IMR-90 (cell line): Measurements from ENCODE around the gene AREL1.

ENCODE experiments used
- CEBPB ChIP-seq: IDR thresholded peaks from 2 replicates; pipeline ENCODE4 v1.6.1; 2012; ENCODE audit warnings: low read depth, low read length, improper control_type of control experiment
- CTCF ChIP-seq: conservative IDR thresholded peaks from 2 replicates; pipeline ENCODE4 v1.5.1; 2012; ENCODE audit warnings: mild to moderate bottlenecking, low read depth, low read length, improper control_type of control experiment
- FOS ChIP-seq: fragments of 150-350 bp; IDR thresholded peaks from 2 replicates; pipeline ENCODE4 v1.6.1; 2016; ENCODE audit warnings: low read depth, low read length
- MAFK ChIP-seq: IDR thresholded peaks from 2 replicates; pipeline ENCODE4 v1.6.1; 2012; ENCODE audit warnings: low read depth, low read length, improper control_type of control experiment
- MAZ ChIP-seq: IDR thresholded peaks from 2 replicates; pipeline ENCODE4 v1.6.1; 2012; ENCODE audit warnings: low read depth, mild to moderate bottlenecking, low read length, improper control_type of control experiment, moderate library complexity, borderline replicate concordance
- POLR2A ChIP-seq: IDR thresholded peaks from 2 replicates; pipeline ENCODE4 v1.6.1; 2012; ENCODE audit warnings: mild to moderate bottlenecking, low read depth, low read length
- RAD21 ChIP-seq: IDR thresholded peaks from 2 replicates; pipeline ENCODE4 v1.6.1; 2012; ENCODE audit warnings: low read length, improper control_type of control experiment
- RCOR1 ChIP-seq: IDR thresholded peaks from 2 replicates; pipeline ENCODE4 v1.6.1; 2012; ENCODE audit warnings: mild to moderate bottlenecking, low read length, improper control_type of control experiment; ENCODE audit not compliant: insufficient replicate concordance
- RFX5 ChIP-seq: IDR thresholded peaks from 2 replicates; pipeline ENCODE4 v1.8.0; 2012; ENCODE audit warnings: low read depth, mild to moderate bottlenecking, low read length, moderate library complexity
- USF2 ChIP-seq: fragments of 150-350 bp; IDR thresholded peaks from 2 replicates; pipeline ENCODE4 v1.6.1; 2017; ENCODE audit warnings: mild to moderate bottlenecking, antibody characterized with exemption, low read length, low read depth

- TF ChIP-seq USF2 (no peak; the same call in 1 of the 2 replicates), RFX5 (no peak), CTCF (no peak), POLR2A (peak; percentile 56; the same call in 1 of the 2 replicates), MAFK (no peak), RCOR1 (peak; percentile 25), FOS (peak; percentile 97), RAD21 (peak; percentile 16; the same call in 1 of the 2 replicates), MAZ (peak; percentile 86; the same call in 1 of the 2 replicates), CEBPB (peak; percentile 68)
Measured at GRCh38 chr14:74619672-74620131, 93.2 kb downstream of the AREL1 start.
